Smooth muscle cell (in vitro differentiated cells): ENCODE results near the gene ITPR1. TPM values are rescaled to one million over a fixed set of nuclear protein-coding genes. Genes with fewer than 3 reads are reported as not detected.

Experiments used
- DNase-seq: peaks from one replicate; lab custom pipeline; 2025; ENCODE audit not compliant: unreplicated experiment; lab: John Stamatoyannopoulos, UW
- H2AFZ ChIP-seq: fragments of 200-600 bp; sonication (generic); 2 replicates; pipeline ENCODE4 v1.6.0; 2016; ENCODE audit warnings: antibody characterized with exemption, low read depth, mild to moderate bottlenecking
- H3F3A ChIP-seq: fragments of 200-600 bp; sonication (generic); 2 replicates; pipeline ENCODE4 v1.6.0; 2017; ENCODE audit warnings: antibody characterized with exemption, low read depth
- H3K27ac ChIP-seq: fragments of 200-600 bp; sonication (generic); 2 replicates; pipeline ENCODE4 v1.5.1; 2016; ENCODE audit warnings: low read depth, mild to moderate bottlenecking
- H3K27me3 ChIP-seq: fragments of 200-600 bp; sonication (generic); 2 replicates; pipeline ENCODE4 v1.6.1; 2016; ENCODE audit warnings: low read depth, mild to moderate bottlenecking
- H3K36me3 ChIP-seq: fragments of 200-600 bp; sonication (generic); 2 replicates; pipeline ENCODE4 v1.5.1; 2016; ENCODE audit warnings: low read depth
- H3K4me1 ChIP-seq: fragments of 200-600 bp; sonication (generic); 2 replicates; pipeline ENCODE4 v1.5.1; 2016; ENCODE audit warnings: low read depth
- H3K4me2 ChIP-seq: fragments of 200-600 bp; sonication (generic); 2 replicates; pipeline ENCODE4 v1.6.0; 2016; ENCODE audit warnings: mild to moderate bottlenecking
- H3K4me3 ChIP-seq: fragments of 200-600 bp; sonication (generic); 2 replicates; pipeline ENCODE4 v1.5.1; 2016; ENCODE audit warnings: mild to moderate bottlenecking
- H3K79me2 ChIP-seq: fragments of 200-600 bp; sonication (generic); 2 replicates; pipeline ENCODE4 v1.6.0; 2016; ENCODE audit warnings: low read depth, mild to moderate bottlenecking
- H3K9ac ChIP-seq: fragments of 200-600 bp; sonication (generic); 2 replicates; pipeline ENCODE4 v1.6.0; 2016; ENCODE audit warnings: low read depth
- H3K9me3 ChIP-seq: fragments of 200-600 bp; sonication (generic); replicated peaks from 2 replicates; pipeline ENCODE4 v1.5.1; 2016; ENCODE audit warnings: low read depth
- H4K20me1 ChIP-seq: fragments of 200-600 bp; sonication (generic); 2 replicates; pipeline ENCODE4 v1.6.0; 2016; ENCODE audit warnings: low read depth
- CTCF ChIP-seq: fragments of 200-600 bp; sonication (generic); IDR thresholded peaks from 2 replicates; pipeline ENCODE4 v1.5.1; 2017; ENCODE audit warnings: borderline replicate concordance, mild to moderate bottlenecking, antibody characterized with exemption; ENCODE audit not compliant: insufficient read depth, poor library complexity, severe bottlenecking
- WGBS: methylation state at CpG from one replicate; pipeline ENCODE4 v1.1.7; 2016; ENCODE audit warnings: low lambda C conversion rate; 5-methylcytosine and 5-hydroxymethylcytosine counted together
- polyA plus RNA-seq: library from polyadenylated mRNA; unstranded; fragments of >200 nt; fragmentation: Nextera tagmentation; extraction: Ambion mirVana; gene quantifications from 2 replicates; pipeline ENCODE4 v1.2.1, GENCODE V29; 2016
- total RNA-seq: library from RNA; depleted of rRNA; stranded (reverse); fragments of >200 nt; gene quantifications from 2 replicates; pipeline ENCODE4 v1.2.3, GENCODE V29; 2014

Gene ITPR1
- total and polyA plus RNA-seq, 2 experiments from 2014 or later, result 16.4 to 28.6 TPM

DNA sequence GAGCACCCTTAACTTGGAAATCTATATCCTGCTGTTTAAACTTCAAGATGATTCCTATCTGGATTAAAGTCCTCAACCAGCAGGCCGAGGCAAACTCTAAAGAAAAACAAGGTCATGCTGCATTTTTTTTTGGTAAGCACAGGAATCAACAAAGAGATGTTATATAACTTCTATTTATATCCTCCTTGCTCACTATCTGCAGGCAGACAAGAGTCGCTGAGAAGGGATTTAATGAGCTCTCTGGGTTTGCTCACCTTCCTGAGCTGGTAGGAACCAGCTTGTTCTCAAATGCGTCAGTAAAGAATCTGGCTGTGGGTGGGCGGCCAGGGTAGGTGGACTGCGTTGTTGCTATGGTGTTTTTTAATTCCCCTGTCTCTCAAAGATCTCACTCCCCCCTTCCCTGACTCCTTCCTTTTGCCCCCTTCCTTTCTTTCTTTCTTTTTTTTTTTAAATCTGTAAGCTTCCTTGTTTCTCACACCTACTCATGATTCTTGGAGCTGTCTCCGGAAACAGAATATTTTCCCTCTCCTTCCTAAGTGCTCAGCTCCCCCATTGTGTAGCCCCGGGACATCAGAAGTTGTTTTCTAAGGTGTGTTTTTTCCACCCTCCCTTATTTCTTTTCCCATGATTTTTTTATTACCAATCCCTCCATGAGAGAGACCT lies 257.3 kb downstream of the ITPR1 start:
- H3F3A ChIP-seq, result peaks cover 35% of the 10 kb centered on the region
- peak overlapping the region; percentile 100 for H3K27ac ChIP-seq
- H3K4me3 ChIP-seq, result peak overlapping the region; percentile 11
- no peaks in the 10 kb centered on the region for H3K36me3 ChIP-seq
- DNase-seq, result no peak
- 17% methylated on average over 7 of the region's 7 CpGs for WGBS
- no peaks in the 10 kb centered on the region for H4K20me1 ChIP-seq
- no peaks in the 10 kb centered on the region for H3K9me3 ChIP-seq
- H2AFZ ChIP-seq, result no peak overlapping the region
- no peaks in the 10 kb centered on the region for H3K79me2 ChIP-seq
- no peak for TF ChIP-seq CTCF
- peaks cover 18% of the 10 kb centered on the region for H3K4me1 ChIP-seq
- peak overlapping the region; percentile 84 for H3K4me2 ChIP-seq
- peak overlapping the region; percentile 98 for H3K9ac ChIP-seq
- H3K27me3 ChIP-seq, result no peaks in the 10 kb centered on the region

- no peak overlapping the region for H2AFZ ChIP-seq
- H3K27ac ChIP-seq, result peak overlapping the region; percentile 100
- H3K36me3 ChIP-seq, result no peaks in the 10 kb centered on the region
- peaks cover 15% of the 10 kb centered on the region for H3K4me1 ChIP-seq
- no peaks in the 10 kb centered on the region for H4K20me1 ChIP-seq
- peak overlapping the region; percentile 11 for H3K4me3 ChIP-seq
- H3K9me3 ChIP-seq, result no peaks in the 10 kb centered on the region
- H3K79me2 ChIP-seq, result no peaks in the 10 kb centered on the region
- H3K27me3 ChIP-seq, result no peaks in the 10 kb centered on the region
- 80% methylated on average over 7 of the region's 7 CpGs for WGBS
- no peak for DNase-seq
- TF ChIP-seq CTCF, result no peak
- H3K4me2 ChIP-seq, result peak overlapping the region; percentile 84
- H3F3A ChIP-seq, result peaks cover 28% of the 10 kb centered on the region
- peak overlapping the region; percentile 98 for H3K9ac ChIP-seq
These were observed 257.9 kb downstream of the ITPR1 start for GRCh38 chr3:4751029-4751501.

DNA sequence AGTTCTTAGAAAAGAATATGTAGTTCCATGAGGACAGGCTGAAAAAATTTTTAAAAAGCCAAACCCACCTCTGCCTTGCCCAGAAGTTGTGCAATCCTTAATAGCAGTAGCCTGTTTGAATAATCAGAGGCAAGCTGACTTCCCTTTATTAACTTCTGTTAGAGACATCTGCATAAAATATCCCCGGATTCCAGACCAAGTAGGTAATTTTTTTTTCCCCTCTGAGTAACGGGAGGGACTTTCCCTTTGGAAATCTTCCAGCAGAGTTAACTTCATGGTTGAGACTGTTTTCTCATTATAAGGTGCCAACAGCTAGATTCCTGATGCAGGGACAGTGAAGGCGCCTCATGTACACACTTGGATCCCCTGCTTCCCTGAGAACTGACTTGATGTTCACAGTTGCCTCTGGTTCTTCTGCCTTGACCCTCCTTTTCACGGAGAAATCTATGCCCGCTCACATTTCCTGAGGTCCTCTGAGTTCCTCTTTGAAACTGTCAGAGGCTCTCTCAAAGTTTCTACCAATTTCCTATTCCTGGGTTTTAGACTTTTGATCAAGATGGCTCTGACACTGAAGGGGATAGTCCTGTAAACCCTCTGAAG lies 258.5 kb downstream of the ITPR1 start:
- peak overlapping the region; percentile 84 for H3K4me2 ChIP-seq
- H3K9ac ChIP-seq, result peak overlapping the region; percentile 98
- no peak for DNase-seq
- no peaks in the 10 kb centered on the region for H3K36me3 ChIP-seq
- TF ChIP-seq CTCF, result no peak
- peaks cover 15% of the 10 kb centered on the region for H3K4me1 ChIP-seq
- 22% methylated on average over 5 of the region's 5 CpGs for WGBS
- no peak overlapping the region for H2AFZ ChIP-seq
- H3K4me3 ChIP-seq, result peak overlapping the region; percentile 34
- no peaks in the 10 kb centered on the region for H3K9me3 ChIP-seq
- H4K20me1 ChIP-seq, result no peaks in the 10 kb centered on the region
- no peaks in the 10 kb centered on the region for H3K27me3 ChIP-seq
- peaks cover 23% of the 10 kb centered on the region for H3F3A ChIP-seq
- H3K79me2 ChIP-seq, result no peaks in the 10 kb centered on the region
- peak overlapping the region; percentile 100 for H3K27ac ChIP-seq
